ENCODE measurements around the gene ENOX1.
A peak's percentile ranks its signal among the peaks of the same experiment; 100 is the strongest.

Gene ENOX1

DNA sequence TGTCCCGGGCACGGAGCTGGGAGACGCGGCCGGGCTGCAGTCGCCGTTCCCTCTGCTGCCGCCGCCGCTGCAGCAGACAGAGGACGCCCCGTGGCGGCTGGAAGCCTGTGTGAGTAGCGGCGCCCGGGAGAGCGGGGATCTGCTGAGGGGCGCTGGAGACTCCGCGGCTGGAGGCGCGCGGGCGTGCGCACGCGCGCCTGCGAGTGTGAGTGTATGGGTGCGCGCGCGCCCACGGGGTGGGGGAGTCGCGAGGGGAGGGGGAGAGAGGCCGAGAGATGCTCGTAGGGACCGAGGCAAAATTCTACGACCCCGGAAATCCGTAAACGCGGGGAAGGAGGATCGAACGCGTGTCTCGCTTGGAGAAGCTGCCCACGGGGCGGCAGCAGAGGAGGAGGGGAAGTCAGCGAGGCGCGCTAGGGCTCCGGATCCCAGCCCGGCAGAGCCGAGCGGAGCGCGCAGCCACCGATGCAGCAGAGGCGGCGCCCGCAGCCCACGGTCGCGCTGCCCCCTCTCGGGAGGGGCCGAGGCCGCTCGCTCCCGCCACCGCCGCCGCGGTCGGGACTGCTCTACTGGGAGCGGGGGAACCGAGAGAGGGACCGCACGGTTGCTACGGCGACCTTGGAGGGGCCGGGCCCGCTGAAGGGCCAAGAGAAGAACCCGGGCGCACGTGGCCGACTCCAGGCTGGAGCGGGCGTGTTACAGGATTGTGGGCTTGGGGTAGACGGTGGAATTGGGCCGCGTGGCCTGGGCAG, at the start of gene ENOX1:
ENOX1 (minus strand) TSS at position 207 of the 752 bp plus-strand sequence.
- peak; percentile 65 for DNase-seq (ENCODE audit: low read depth)

- DNase-seq (ENCODE audit: low read depth): peak; percentile 87
These were observed 48.9 kb upstream of the ENOX1 start for GRCh38 chr13:43835701-43836100.

DNA sequence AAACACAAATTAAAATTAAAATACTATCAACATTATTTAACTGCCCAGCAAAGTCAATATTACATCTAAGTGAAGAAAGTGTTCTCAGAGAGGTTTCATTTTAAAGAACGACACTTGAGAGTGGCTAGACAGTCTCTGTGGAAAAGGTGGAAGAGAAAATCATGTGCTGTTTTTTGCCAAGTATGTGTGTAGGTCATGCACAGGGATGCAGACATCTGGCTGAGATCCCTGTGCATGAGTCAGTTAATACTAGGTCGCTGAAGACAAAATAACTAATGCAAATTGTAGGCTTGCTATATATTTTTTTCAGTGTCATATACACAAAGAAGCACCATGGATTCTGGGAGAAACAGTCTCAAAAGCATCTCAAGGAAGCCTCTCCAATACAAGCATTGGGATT, 44.3 kb upstream of the ENOX1 start:
- DNase-seq (ENCODE audit: low read depth): peak; percentile 65

DNA sequence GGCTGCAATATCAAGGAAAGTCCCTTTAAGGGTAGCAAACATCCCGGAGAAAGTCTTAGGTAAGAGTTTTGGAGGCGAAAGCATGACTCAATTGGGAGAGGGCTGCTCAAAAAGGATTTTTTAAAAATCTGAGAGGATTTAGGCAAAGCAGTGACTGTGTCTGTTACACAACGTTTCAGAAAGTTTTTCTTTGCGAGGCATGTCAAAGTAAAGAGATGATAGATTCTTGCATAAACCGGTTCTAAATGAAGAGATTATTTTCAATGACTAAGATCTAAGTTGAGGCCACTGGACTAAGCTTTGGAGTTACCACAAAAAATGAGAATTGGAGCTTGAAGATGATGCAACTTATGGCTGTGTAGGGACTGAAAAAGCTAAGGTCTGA, 43.7 kb upstream of the ENOX1 start:
- DNase-seq (ENCODE audit: low read depth): peak; percentile 98

GRCh38 chr13:43824656-43825055, 37.9 kb upstream of the ENOX1 start:
- DNase-seq (ENCODE audit: low read depth): peak; percentile 60

GRCh38 chr13:43822969-43823368, 36.2 kb upstream of the ENOX1 start:
- DNase-seq (ENCODE audit: low read depth): no peak

DNA sequence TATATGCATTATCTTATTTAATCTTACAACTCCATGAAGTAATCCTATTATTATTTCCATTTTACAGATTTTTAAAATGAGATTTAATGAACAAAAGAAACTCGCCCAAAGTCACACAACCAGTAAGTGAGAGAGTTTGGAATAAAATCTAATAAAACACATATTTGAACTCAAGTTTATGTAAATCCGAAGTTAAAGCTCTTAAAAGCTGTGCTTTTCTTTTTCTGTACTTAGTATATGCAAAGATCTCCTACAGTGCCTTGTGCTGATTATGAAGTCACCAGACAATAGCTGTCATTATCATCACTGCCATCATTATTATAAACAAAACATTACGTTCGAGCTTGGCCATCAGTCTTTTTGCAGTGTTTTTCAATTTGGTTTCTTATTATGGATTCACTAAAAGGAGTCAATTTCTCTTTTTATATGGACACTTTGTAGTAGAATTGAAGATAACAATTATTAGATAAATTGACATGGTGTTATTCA, 29.7 kb upstream of the ENOX1 start:
- DNase-seq (ENCODE audit: low read depth): no peak

DNA sequence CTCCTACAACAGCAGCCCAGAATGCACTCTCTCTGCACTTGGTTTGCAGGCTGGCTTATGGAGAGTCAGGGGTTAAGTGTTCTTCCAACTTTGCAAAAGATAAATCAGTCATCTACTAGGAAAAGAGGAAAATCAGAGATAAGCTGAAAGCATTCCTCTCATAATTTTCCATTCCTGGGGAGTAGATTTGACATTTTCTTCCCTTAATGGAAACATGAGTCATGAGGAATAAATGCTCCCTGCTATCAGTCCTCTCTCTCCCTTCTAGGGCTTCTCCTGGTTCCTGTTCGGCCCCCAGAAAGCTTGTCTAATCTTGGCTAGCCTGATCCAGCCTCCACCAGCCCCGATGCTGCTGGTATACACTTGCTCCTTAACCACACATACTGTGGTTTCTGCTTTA, 28.4 kb upstream of the ENOX1 start:
- DNase-seq (ENCODE audit: low read depth): peak; percentile 96

DNA sequence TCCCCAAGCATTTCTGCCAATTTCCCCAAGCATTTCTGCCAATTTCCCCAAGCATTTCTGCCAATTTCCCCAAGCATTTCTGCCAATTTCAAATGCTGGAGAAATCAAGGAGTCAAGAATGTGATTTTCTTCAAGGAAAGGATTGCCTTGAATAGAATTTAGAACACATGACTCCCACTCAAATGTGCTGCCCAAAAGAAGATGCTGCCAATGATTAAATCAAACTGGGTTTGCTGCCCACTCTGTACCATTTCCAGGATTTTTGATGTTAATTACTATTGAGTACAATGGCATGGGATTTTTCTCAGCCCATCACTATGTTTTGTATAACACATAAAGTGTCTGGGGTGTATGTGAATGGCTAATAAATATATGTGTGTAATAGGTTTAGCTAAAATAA, 21.9 kb upstream of the ENOX1 start:
- DNase-seq (ENCODE audit: low read depth): no peak

DNA sequence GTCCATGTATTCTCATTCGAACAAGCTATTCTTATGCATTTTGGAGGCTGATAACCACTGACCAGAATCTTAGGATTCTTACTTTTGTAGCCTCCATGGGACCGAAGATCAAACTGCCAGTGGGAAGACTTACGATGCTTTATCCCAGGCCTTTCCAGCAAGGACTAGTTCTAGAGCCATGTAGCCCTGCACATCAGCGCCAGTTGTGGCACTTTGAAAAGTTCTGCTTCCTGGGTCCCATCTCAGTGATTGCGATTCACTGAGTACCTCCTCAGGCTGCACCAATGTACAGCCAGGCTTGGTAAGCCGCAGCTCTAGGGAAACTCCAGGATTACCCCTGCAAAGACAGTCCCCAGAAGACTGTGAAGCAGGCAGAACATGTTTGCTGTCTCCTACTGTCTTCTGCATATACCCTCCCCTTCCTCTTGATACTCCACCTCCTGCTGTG, 18.9 kb upstream of the ENOX1 start:
- peak; percentile 43 for DNase-seq (ENCODE audit: low read depth)

GRCh38 chr13:43805071-43805468, 18.3 kb upstream of the ENOX1 start:
- DNase-seq (ENCODE audit: low read depth): peak; percentile 95

- DNase-seq (ENCODE audit: low read depth): peak; percentile 70
These were observed 17.8 kb upstream of the ENOX1 start for GRCh38 chr13:43804461-43805070.

GRCh38 chr13:43802511-43802910, 15.7 kb upstream of the ENOX1 start:
- DNase-seq (ENCODE audit: low read depth): no peak

GRCh38 chr13:43800828-43801227, 14.1 kb upstream of the ENOX1 start:
- DNase-seq (ENCODE audit: low read depth): no peak

- DNase-seq (ENCODE audit: low read depth): no peak
These were observed 12.4 kb upstream of the ENOX1 start for GRCh38 chr13:43799191-43799590.

GRCh38 chr13:43797869-43798268, 11.1 kb upstream of the ENOX1 start:
- peak; percentile 21 for DNase-seq (ENCODE audit: low read depth)

DNA sequence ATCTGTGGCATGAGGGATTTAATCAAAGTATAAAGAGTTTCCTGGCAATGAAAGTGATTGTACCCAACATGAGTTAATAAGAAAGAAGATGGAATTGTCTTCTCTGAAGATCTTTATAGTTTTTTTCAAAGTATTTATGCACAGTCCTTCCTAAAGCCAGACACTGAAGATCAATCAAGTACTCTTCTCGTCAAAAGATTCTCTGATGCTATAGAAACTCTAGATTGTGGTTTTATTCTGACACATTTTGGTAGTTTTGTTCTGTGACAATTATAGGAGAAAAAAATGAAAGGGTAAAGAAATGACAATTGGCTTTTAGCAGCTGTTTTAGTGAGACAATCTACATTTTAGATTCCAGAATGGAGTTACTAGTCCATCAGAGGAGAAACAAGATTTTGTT, 10.4 kb upstream of the ENOX1 start:
- DNase-seq (ENCODE audit: low read depth): no peak

- no peak for DNase-seq (ENCODE audit: low read depth)
These were observed 7.6 kb upstream of the ENOX1 start for GRCh38 chr13:43794416-43794815.

GRCh38 chr13:43792076-43792881, 5.5 kb upstream of the ENOX1 start:
- peak; percentile 21 for DNase-seq (ENCODE audit: low read depth)

DNA sequence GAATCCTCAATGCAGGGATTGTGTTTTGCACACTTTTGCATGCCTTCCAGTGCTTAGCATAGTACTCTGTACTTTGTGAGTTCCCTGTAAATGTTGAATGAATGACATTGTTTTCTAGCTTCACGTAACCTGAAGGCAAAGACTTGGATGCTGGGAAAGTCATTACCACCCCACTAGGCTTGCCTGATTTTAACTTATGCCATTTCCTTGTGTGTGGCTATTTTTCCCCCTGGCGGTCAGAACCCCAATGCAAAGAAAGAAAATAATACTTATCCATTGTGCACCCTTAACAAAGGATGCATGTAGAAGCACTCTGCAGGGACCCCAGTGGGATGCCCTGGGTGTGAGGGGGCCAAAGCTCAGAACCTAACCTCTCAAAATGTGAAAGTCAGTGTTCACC, 1.2 kb upstream of the ENOX1 start:
- peak; percentile 53 for DNase-seq (ENCODE audit: low read depth)

DNA sequence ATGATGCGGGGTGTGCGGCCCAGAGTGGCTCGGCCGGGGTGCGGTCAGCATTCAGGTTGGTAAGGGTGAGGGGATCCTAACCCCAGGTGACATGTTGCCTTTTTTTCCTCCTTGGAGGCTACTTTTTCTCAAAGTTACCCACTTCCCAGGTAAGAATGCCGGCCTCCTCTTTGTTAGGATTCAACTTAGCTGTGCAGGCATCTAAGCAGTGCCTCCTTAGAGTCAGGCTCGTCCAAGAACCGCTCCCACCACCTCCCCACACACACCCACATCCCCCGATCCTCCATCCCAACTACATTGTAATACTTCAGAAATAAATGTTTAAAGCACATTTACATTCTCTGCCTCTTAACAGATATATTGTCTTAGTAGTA, 733 bp upstream of the ENOX1 start:
- no peak for DNase-seq (ENCODE audit: low read depth)

DNA sequence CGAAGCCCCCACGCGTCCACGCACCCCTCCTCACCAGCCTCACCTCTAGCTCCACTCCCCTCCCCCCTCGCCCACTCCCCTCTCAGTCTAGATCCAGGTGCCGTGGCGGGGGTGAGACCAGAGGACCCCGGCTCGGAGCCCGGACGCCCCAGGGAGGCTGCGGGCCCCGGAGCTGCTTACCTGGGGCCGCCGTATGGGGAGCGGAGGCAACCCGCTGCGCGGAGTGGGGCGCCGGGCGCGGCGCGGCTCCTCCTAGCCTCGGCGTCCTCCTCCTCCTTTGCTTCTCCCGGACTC, 353 bp downstream of the ENOX1 start:
- DNase-seq (ENCODE audit: low read depth): no peak
